Glutamatergic neuron (in vitro differentiated cells): ENCODE results near the gene FAM186B. TPM values are rescaled to one million over a fixed set of nuclear protein-coding genes. Genes with fewer than 3 reads are reported as not detected.
"Not testable (repeated sequence)": the region's sequence is repeated elsewhere in the genome, so short reads cannot be mapped to it uniquely, and the experiment has no call there.

Source experiments
- DNase-seq: peaks from one replicate; pipeline ENCODE4 v3.0.0; 2022
- H3K27ac Mint-ChIP-seq: one replicate; pipeline ENCODE4 v1.8.0; 2020; ENCODE audit warnings: mild to moderate bottlenecking, mixed read lengths, inconsistent platforms; ENCODE audit not compliant: unreplicated experiment
- H3K27me3 Mint-ChIP-seq: one replicate; pipeline ENCODE4 v1.8.0; 2020; ENCODE audit warnings: mild to moderate bottlenecking, moderate library complexity, mixed read lengths, inconsistent platforms; ENCODE audit not compliant: unreplicated experiment
- H3K36me3 Mint-ChIP-seq: one replicate; pipeline ENCODE4 v1.8.0; 2020; ENCODE audit warnings: mild to moderate bottlenecking, mixed read lengths, inconsistent platforms; ENCODE audit not compliant: unreplicated experiment
- H3K4me1 Mint-ChIP-seq: one replicate; pipeline ENCODE4 v1.8.0; 2020; ENCODE audit warnings: mild to moderate bottlenecking, low read depth, mixed read lengths, inconsistent platforms; ENCODE audit not compliant: unreplicated experiment
- H3K4me3 Mint-ChIP-seq: one replicate; pipeline ENCODE4 v1.8.0; 2020; ENCODE audit warnings: mild to moderate bottlenecking, mixed read lengths, inconsistent platforms; ENCODE audit not compliant: unreplicated experiment
- H3K9me3 Mint-ChIP-seq: one replicate; pipeline ENCODE4 v1.8.0; 2020; ENCODE audit warnings: mild to moderate bottlenecking, moderate library complexity, mixed read lengths, inconsistent platforms; ENCODE audit not compliant: unreplicated experiment
- CTCF ChIP-seq: fragments of 200-600 bp; sonication (generic); IDR thresholded peaks from one replicate; pipeline ENCODE4 v1.5.0; 2021; ENCODE audit not compliant: partially characterized antibody, unreplicated experiment
- total RNA-seq: library from RNA; stranded (reverse); fragmentation: NEBNext Ultra II Directional; extraction: Animal tissue kit (Norgen Biotek cat#: 25700); gene quantifications from one replicate; pipeline ENCODE4 v1.2.1, GENCODE V29; 2021; ENCODE audit not compliant: unreplicated experiment

Gene FAM186B
- total RNA-seq, 1 donor from 2014 or later: not detected

DNA sequence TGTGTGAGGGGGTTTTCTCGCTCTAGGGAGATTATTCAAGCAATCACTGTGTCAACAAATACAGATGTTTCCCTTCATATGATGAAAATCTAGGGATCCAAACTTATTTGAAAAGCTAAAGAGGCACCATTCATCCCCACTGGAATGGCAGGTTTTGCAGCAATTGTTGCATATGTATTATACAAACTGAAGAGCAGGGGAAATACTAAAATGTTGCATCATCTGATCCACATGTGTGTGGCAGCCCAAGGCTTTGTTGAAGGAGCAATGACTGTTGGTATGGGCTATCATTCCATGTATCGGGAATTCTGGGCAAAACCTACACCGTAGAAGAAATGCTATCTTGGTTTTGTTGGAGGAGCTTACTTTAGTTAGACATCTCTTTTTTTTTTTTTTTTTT is 13.8 kb upstream of the FAM186B start:
- peaks cover 12% of the 10 kb centered on the region for H3K4me1 Mint-ChIP-seq
- TF ChIP-seq CTCF: no peak
- no peaks in the 10 kb centered on the region for H3K36me3 Mint-ChIP-seq
- no peak overlapping the region for H3K27ac Mint-ChIP-seq
- no peak overlapping the region for H3K4me3 Mint-ChIP-seq
- H3K27me3 Mint-ChIP-seq: peaks cover 1% of the 10 kb centered on the region
- peaks cover 5% of the 10 kb centered on the region for H3K9me3 Mint-ChIP-seq
- no peak for DNase-seq

DNA sequence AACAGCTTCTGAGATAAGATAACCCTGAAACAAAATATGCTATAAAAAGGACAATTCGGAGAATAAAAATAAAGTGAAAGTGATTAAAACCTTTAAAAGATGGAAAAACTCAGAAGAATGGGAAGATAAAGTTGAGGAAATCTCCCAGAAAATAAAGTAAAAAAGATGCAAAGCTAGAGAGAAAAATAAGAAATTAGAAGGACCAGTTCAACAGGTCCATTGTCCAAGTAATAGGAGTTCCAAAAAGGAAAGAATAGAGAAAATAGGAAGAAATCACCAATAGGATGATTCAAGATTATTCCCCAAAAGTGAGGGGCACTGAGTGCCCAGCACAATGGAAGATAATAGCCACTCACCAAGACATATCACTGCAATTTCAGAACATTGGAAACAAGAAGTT is 13.1 kb upstream of the FAM186B start:
- H3K9me3 Mint-ChIP-seq: peaks cover 5% of the 10 kb centered on the region
- no peaks in the 10 kb centered on the region for H3K36me3 Mint-ChIP-seq
- no peaks in the 10 kb centered on the region for H3K27me3 Mint-ChIP-seq
- DNase-seq: no peak
- no peak overlapping the region for H3K4me3 Mint-ChIP-seq
- peaks cover 12% of the 10 kb centered on the region for H3K4me1 Mint-ChIP-seq
- no peak overlapping the region for H3K27ac Mint-ChIP-seq
- TF ChIP-seq CTCF: no peak

- Mint-ChIP-seq H3K4me1 (peaks cover 12% of the 10 kb centered on the region), H3K9me3 (no peaks in the 10 kb centered on the region), H3K27ac (peak overlapping the region; percentile 28), H3K4me3 (no peak overlapping the region), H3K36me3 (no peaks in the 10 kb centered on the region), H3K27me3 (no peaks in the 10 kb centered on the region)
- TF ChIP-seq CTCF: no peak
- no peak for DNase-seq
Measured at GRCh38 chr12:49616533-49617219, 11.2 kb upstream of the FAM186B start.

GRCh38 chr12:49615725-49616124 is 10.3 kb upstream of the FAM186B start:
- Mint-ChIP-seq H3K27ac (no peak overlapping the region), H3K27me3 (no peaks in the 10 kb centered on the region), H3K9me3 (no peaks in the 10 kb centered on the region), H3K4me3 (no peak overlapping the region), H3K36me3 (no peaks in the 10 kb centered on the region), H3K4me1 (peaks cover 7% of the 10 kb centered on the region)
- DNase-seq: no peak
- TF ChIP-seq CTCF: no peak

DNA sequence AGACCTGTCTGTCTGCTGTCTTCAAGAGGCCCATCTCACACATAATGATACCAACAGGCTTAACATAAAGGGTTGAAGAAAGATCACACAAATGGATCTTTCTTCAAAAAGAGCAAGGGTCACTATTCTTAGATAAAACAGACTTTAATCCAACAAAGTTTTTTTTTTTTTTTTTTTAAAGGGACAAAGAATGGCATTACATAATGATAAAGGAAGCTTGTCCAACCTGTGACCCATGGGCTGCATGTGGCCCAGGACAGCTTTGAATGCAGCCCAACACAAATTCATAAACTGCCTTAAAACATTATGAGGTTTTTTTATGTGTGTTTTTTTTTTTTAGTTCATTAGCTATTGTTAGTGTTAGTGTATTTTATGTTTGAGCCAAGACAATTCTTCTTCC is 6.8 kb upstream of the FAM186B start:
- peaks cover 7% of the 10 kb centered on the region for H3K4me1 Mint-ChIP-seq
- H3K9me3 Mint-ChIP-seq: peaks cover 8% of the 10 kb centered on the region
- no peak for TF ChIP-seq CTCF
- H3K27me3 Mint-ChIP-seq: no peaks in the 10 kb centered on the region
- H3K36me3 Mint-ChIP-seq: peaks cover 5% of the 10 kb centered on the region
- DNase-seq: no peak
- no peak overlapping the region for H3K4me3 Mint-ChIP-seq
- H3K27ac Mint-ChIP-seq: no peak overlapping the region

GRCh38 chr12:49610785-49611184 is 5.3 kb upstream of the FAM186B start:
- not testable (repeated sequence) for H3K27me3 Mint-ChIP-seq, H3K36me3 Mint-ChIP-seq, H3K4me1 Mint-ChIP-seq, DNase-seq, H3K4me3 Mint-ChIP-seq, H3K27ac Mint-ChIP-seq
- peaks cover 10% of the 10 kb centered on the region for H3K9me3 Mint-ChIP-seq
